ENCODE measurements around the gene RGS6. TPM values are rescaled to one million over a fixed set of nuclear protein-coding genes. Genes with fewer than 3 reads are reported as not detected.

Gene RGS6
- total RNA-seq, 4 donors from 2014 or later = 7.6 to 25.3 (median 17.2) TPM

GRCh38 chr14:72611506-72611905 is 679.3 kb downstream of the RGS6 start:
- H3K4me1 ChIP-seq = peaks cover 11 to 29% of the 10 kb centered on the region in 2 donors
- intact Hi-C loops (cut with DNase I) = no loop called here
- WGBS, 2 donors = 93 to 98% methylated on average over 3 to 4 of the region's 4 CpGs
- DNase-seq = no peak
- TF ChIP-seq CTCF (IDR thresholded peaks at IDR 0.05) = no peak
- no peak for TF ChIP-seq POLR2A (IDR thresholded peaks at IDR 0.05)
- H3K27me3 ChIP-seq = no peaks in the 10 kb centered on the region
- H3K4me3 ChIP-seq (replicated peaks in 1 of 3) = no peak overlapping the region
- no peaks in the 10 kb centered on the region for H3K36me3 ChIP-seq
- no peaks in the 10 kb centered on the region for H3K9me3 ChIP-seq
- no peak overlapping the region for H3K27ac ChIP-seq

- Histone ChIP-seq H3K27me3 (no peaks in the 10 kb centered on the region), H3K4me3 (replicated peaks in 1 of 3) (no peak overlapping the region), H3K4me1 (peaks cover 11 to 29% of the 10 kb centered on the region in 2 donors), H3K36me3 (no peaks in the 10 kb centered on the region), H3K9me3 (no peaks in the 10 kb centered on the region), H3K27ac (no peak overlapping the region)
- TF ChIP-seq POLR2A (IDR thresholded peaks at IDR 0.05) (no peak), CTCF (IDR thresholded peaks at IDR 0.05) (no peak)
- DNase-seq = no peak
- intact Hi-C loops (cut with DNase I) = no loop called here
- 90 to 98% methylated on average over 4 of the region's 4 CpGs for WGBS, 2 donors
Measured at GRCh38 chr14:72612041-72612440, 679.8 kb downstream of the RGS6 start.

GRCh38 chr14:72613231-72613974 is 681.2 kb downstream of the RGS6 start:
- no peaks in the 10 kb centered on the region for H3K9me3 ChIP-seq
- intact Hi-C loops (cut with DNase I) = no loop called here
- WGBS, 2 donors = 71 to 74% methylated on average over 13 of the region's 13 CpGs
- TF ChIP-seq POLR2A (IDR thresholded peaks at IDR 0.05) (no peak), CTCF (IDR thresholded peaks at IDR 0.05) (no peak)
- no peaks in the 10 kb centered on the region for H3K36me3 ChIP-seq
- H3K27ac ChIP-seq = no peak overlapping the region
- peak; percentile 35 to 52 for DNase-seq
- no peaks in the 10 kb centered on the region for H3K27me3 ChIP-seq
- no peak overlapping the region for H3K4me3 ChIP-seq (replicated peaks in 1 of 3)
- H3K4me1 ChIP-seq = peaks cover 11 to 36% of the 10 kb centered on the region in 2 donors

GRCh38 chr14:72613975-72614319 is 681.7 kb downstream of the RGS6 start:
- intact Hi-C loops (cut with DNase I) = no loop called here
- TF ChIP-seq POLR2A (IDR thresholded peaks at IDR 0.05) (no peak), CTCF (IDR thresholded peaks at IDR 0.05) (no peak)
- no peak for DNase-seq
- H3K27ac ChIP-seq = no peak overlapping the region
- no peaks in the 10 kb centered on the region for H3K9me3 ChIP-seq
- no peaks in the 10 kb centered on the region for H3K36me3 ChIP-seq
- H3K4me3 ChIP-seq (replicated peaks in 1 of 3) = no peak overlapping the region
- 88 to 93% methylated on average over 2 of the region's 2 CpGs for WGBS, 2 donors
- no peaks in the 10 kb centered on the region for H3K27me3 ChIP-seq
- peaks cover 11 to 41% of the 10 kb centered on the region in 2 donors for H3K4me1 ChIP-seq

GRCh38 chr14:72614365-72614764 is 682.1 kb downstream of the RGS6 start:
- peaks cover 11 to 45% of the 10 kb centered on the region in 2 donors for H3K4me1 ChIP-seq
- no peaks in the 10 kb centered on the region for H3K36me3 ChIP-seq
- DNase-seq = no peak
- TF ChIP-seq POLR2A (IDR thresholded peaks at IDR 0.05) (no peak), CTCF (IDR thresholded peaks at IDR 0.05) (no peak)
- 83 to 91% methylated on average over 3 of the region's 3 CpGs for WGBS, 2 donors
- no peak overlapping the region for H3K27ac ChIP-seq
- H3K4me3 ChIP-seq (replicated peaks in 1 of 3) = no peak overlapping the region
- H3K27me3 ChIP-seq = no peaks in the 10 kb centered on the region
- intact Hi-C loops (cut with DNase I) = no loop called here
- no peaks in the 10 kb centered on the region for H3K9me3 ChIP-seq

All from thyroid gland (tissue), 4 donors.